Measurements from ENCODE around the gene RLN3.

DNA sequence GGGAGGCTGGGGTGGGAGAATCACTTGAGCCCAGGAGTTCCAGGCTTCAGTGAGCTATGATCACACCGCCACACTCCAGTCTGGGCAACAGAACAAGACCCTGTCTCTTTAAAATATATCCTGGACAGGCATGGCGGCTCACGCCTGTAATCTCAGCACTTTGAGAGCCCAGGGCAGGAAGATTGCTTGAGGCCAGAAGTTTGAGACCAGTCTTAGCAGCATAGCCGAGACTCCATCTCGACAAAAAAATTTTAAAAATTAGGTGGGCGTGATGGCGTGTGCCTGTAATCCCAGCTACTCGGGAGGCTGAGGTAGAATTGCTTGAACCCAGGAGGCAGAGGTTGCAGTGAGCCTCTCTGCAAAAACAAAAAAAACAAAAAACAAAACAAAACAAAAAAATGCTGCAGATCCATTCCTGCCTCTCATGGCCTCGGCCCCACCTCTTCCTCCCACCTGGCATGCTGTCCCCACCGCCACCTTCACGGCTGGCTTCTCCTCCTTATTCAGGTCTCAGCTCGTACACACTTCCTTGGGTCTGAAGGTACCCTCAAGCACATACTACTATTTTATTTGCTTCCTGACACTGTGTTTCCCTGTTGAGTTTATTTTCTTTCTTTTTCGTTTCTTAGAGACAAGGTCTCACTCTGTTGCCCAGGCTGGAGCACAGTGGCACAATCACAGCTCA is 27.1 kb upstream of the RLN3 start:
- TF ChIP-seq EZH2 (IDR thresholded peaks at IDR 0.05; ENCODE audit: insufficient read depth, poor library complexity, severe bottlenecking), result no peak
- TF ChIP-seq EZH2phosphoT487 (IDR thresholded peaks at IDR 0.05; ENCODE audit: insufficient read depth, low read depth), result no peak
